ENCODE data around the gene SLC6A19.

DNA sequence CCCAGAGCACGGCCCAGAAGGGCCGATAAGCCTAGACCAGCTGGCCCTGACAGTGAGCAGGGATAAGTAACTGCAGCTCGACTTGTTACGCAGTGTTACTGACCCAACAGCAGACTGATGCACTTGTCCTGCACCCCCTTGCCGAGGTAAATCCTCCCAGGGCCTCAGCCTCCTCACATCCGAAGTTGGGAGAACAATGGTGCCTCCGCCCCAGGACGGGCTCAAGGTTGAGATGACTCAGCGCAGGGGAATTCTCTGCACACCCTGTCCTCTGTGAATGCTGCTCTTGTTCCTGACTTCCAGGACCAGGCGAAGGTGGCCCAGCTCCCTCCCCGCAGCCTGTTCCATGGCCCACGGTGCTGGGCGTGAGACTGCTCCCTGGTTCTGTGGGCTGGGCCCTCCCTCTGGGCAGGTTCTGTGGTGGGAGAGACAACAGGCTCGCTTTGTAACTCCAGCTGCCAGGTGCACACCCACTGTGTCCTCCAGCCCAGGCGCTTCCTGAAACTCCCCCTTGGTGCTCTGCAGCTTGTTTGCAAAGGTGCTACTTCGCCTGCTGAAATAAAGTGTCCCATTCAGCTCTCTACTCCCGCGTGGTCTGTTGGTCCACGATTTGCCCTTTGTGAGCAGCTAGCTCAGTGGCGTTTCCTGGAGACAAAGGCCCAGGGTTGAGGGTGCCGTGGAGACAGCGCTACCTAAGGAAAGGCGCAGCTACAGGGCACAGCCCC lies 40.1 kb upstream of the SLC6A19 start:
- TF ChIP-seq, protein P1, sequence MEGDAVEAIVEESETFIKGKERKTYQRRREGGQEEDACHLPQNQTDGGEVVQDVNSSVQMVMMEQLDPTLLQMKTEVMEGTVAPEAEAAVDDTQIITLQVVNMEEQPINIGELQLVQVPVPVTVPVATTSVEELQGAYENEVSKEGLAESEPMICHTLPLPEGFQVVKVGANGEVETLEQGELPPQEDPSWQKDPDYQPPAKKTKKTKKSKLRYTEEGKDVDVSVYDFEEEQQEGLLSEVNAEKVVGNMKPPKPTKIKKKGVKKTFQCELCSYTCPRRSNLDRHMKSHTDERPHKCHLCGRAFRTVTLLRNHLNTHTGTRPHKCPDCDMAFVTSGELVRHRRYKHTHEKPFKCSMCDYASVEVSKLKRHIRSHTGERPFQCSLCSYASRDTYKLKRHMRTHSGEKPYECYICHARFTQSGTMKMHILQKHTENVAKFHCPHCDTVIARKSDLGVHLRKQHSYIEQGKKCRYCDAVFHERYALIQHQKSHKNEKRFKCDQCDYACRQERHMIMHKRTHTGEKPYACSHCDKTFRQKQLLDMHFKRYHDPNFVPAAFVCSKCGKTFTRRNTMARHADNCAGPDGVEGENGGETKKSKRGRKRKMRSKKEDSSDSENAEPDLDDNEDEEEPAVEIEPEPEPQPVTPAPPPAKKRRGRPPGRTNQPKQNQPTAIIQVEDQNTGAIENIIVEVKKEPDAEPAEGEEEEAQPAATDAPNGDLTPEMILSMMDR (IDR thresholded peaks at IDR 0.05) = no peak
- no peak for TF ChIP-seq POLR2A (IDR thresholded peaks at IDR 0.05)

All from lower leg skin (tissue), 3 donors.